ENCODE measurements around the gene LIPG.
"Not testable (repeated sequence)": the region's sequence is repeated elsewhere in the genome, so short reads cannot be mapped to it uniquely, and the experiment has no call there.

The LIPG gene

GRCh38 chr18:49579041-49579440 is 17.2 kb downstream of the LIPG start:
- not testable (repeated sequence) for DNase-seq

GRCh38 chr18:49579583-49579982 is 17.7 kb downstream of the LIPG start:
- DNase-seq, result not testable (repeated sequence)

- no peak for DNase-seq
Observed at GRCh38 chr18:49580279-49580678, 18.4 kb downstream of the LIPG start.

- no peak for DNase-seq
Observed at GRCh38 chr18:49581371-49581770, 19.5 kb downstream of the LIPG start.

GRCh38 chr18:49582579-49582978 is 20.7 kb downstream of the LIPG start:
- peak; percentile 17 for DNase-seq

- DNase-seq, result no peak
Observed at GRCh38 chr18:49584394-49584793, 22.5 kb downstream of the LIPG start.

- not testable (repeated sequence) for DNase-seq
Observed at GRCh38 chr18:49584951-49585350, 23.1 kb downstream of the LIPG start.

- DNase-seq, result no peak
Observed at GRCh38 chr18:49585781-49586663, 24.2 kb downstream of the LIPG start.

GRCh38 chr18:49588171-49588570 is 26.3 kb downstream of the LIPG start:
- no peak for DNase-seq

- no peak for DNase-seq
Observed at GRCh38 chr18:49588971-49589370, 27.1 kb downstream of the LIPG start.

GRCh38 chr18:49590608-49591007 is 28.8 kb downstream of the LIPG start:
- DNase-seq, result no peak

- no peak for DNase-seq
Observed at GRCh38 chr18:49591271-49591670, 29.4 kb downstream of the LIPG start.

GRCh38 chr18:49591775-49592174 is 29.9 kb downstream of the LIPG start:
- no peak for DNase-seq

- no peak for DNase-seq
Observed at GRCh38 chr18:49596687-49597086, 34.8 kb downstream of the LIPG start.

- DNase-seq, result no peak
Observed at GRCh38 chr18:49597157-49597931, 35.5 kb downstream of the LIPG start.

- no peak for DNase-seq
Observed at GRCh38 chr18:49601211-49601610, 39.4 kb downstream of the LIPG start.

GRCh38 chr18:49608366-49609255 is 46.8 kb downstream of the LIPG start:
- DNase-seq, result no peak

GRCh38 chr18:49609256-49610021 is 47.6 kb downstream of the LIPG start:
- no peak for DNase-seq

GRCh38 chr18:49610022-49610445 is 48.2 kb downstream of the LIPG start:
- DNase-seq, result no peak

- DNase-seq, result no peak
Observed at GRCh38 chr18:49611316-49611715, 49.5 kb downstream of the LIPG start.

- DNase-seq, result no peak
Observed at GRCh38 chr18:49612515-49613033, 50.7 kb downstream of the LIPG start.

- DNase-seq, result no peak
Observed at GRCh38 chr18:49613141-49613640, 51.3 kb downstream of the LIPG start.

Measured in T1000 (cell line).